ENCODE measurements around the gene MSRB2. TPM values are rescaled to one million over a fixed set of nuclear protein-coding genes. Genes with fewer than 3 reads are reported as not detected.

MSRB2 gene
- total RNA-seq, 1 donor from 2014 or later, result 45.5 TPM

DNA sequence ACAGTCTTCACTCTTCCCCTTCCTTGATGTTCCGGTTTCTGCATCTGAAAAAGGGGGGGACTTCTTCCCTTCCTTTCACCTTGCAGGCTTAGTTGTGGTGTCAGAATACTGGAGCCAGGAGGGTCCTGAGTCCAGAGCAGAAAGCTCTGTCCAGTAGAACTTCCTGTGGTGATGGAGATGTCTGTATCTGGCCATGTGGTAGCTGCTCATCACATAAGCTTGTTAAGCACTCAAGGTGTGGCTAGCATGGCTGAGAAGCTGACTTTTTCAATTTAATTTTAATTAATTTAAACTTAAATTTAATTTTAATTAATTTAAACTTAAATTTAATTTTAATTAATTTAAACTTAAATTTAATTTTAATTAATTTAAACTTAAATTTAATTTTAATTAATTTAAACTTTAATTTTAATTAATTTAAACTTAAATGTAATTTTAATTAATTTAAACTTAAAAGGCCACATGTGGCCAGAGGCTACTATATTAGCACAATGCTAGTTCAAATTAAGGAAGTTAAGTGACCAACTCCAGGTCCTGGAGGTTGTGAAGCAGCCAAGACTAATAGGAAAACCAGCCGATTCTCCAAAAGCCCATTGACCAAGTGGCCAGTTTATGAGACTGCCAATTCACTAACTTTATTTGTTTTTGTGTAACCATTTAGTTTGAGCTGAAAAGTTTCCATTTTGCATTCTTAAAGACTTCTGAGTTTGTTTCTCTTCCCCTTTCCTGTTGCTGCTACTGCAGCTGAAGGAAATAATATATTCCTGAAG lies 16.3 kb downstream of the MSRB2 start:
- no peak for DNase-seq (ENCODE audit: low spot score)

GRCh38 chr10:23114228-23114850 lies 19.0 kb downstream of the MSRB2 start:
- DNase-seq (ENCODE audit: low spot score), result no peak

DNA sequence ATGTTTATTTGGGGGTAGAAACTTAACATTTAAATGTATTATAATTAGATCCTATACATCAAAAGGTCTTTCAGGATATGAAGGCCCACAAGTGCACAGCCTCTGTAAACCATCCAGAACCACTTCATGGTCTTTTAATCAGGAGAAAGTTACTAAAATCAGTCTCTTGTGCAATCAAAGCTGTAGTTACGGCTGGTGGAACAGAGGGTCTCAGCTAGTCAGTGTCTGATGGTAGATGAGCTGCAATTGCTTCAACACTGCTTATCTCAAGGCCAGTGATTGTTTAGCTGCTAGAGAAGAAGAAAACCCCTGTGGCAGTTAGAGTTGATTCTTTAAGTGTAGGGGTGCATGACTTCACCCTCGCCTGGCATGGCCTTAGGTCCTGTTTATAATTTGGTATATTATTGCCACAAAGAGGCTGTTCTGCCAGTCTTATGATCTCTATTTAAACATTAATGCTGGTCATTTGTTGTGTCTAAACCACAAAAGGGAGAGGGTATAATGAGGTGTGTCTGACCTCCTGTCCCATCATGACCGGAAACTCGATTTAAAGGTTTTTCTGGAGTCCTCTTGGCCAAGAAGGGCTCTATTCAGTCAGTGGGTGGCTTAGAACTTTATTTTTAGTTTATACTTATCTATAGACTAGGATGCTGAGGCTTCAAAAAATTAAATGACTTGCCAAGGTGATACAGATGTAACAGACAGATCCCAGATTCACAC lies 21.3 kb downstream of the MSRB2 start:
- no peak for DNase-seq (ENCODE audit: low spot score)

DNA sequence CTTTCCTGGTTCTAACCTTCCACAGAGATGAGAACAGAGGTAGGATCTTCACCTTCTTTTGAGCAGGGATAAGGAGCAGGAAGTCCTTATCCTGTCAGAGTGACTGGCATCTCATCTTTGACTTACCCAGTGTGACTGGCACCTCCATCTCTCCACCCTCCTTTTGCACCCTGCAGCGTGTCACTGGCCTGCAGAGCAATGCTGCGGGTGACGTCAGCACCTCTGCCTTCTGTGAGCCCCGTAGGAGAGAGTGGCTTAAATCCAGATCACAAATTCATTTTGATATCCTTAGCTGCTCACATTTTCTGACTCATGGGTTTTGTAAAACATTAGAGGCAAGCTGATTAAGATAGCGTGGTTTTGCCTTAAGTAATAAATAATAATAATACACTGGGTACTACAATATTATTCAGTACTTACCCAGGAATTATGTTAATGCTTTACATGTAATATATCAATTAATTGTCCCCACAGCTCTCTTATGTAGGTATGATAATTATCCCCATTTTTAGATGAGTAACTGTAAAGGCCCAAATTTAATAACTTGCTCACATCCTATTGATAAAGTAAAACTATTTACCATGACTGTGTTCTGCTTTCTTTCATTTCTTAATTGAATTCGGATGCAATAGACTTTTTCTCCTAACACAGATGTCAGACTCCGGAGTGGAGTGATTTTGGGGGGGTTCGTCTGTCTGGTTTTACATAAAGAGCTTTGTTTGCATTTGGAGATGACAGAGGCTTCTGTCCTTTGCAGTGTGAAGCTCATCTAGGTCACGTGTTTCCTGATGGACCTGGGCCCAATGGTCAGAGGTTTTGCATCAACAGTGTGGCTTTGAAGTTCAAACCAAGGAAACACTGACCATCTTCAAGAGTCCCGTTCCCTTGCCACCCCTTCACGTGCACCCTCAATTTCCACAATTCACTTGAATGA lies 24.9 kb downstream of the MSRB2 start:
- DNase-seq (ENCODE audit: low spot score), result no peak

- no peak for DNase-seq (ENCODE audit: low spot score)
Measured at GRCh38 chr10:23121135-23121534, 25.8 kb downstream of the MSRB2 start.

- DNase-seq (ENCODE audit: low spot score), result no peak
Measured at GRCh38 chr10:23136462-23136861, 41.1 kb downstream of the MSRB2 start.

DNA sequence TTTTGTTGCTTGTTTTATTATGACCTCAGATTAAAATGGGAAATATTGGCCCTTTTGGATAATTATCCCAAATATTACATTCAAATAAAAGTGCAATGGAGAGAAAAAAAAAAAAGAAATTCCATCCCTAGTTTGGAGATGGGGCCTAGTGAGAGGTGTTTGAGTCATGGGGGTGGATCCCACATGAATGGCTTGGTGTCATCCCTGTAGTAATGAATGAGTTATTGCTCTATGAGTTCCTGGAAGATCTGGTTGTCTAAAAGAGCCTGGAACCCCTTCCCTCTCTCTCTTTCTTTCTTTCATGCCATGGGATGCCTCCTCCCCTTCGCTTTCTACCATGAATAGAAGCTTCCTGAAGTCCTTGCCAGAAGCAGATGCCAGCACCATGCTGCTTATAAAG lies 44.3 kb downstream of the MSRB2 start:
- DNase-seq (ENCODE audit: low spot score), result no peak

GRCh38 chr10:23141995-23142394 lies 46.6 kb downstream of the MSRB2 start:
- no peak for DNase-seq (ENCODE audit: low spot score)

DNA sequence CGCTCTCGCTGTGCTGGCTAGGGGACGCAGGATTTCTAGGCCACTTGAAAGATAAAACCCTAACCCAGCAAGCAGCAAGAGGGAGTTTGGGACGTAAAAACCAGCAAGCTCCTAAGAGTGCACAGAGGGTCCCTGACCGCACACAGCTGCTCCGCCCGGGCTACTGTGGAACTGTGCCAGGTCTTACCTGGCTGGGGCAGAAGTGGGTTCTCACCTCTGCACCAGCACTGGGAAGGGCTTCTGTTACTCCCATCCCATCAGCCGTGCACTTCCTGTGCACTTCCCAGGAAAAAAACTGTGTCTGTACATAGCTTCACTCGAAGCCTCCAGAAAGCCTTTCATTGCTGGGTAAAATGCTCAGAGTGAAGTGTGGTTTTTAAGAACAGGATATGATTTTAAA lies 50.9 kb downstream of the MSRB2 start:
- DNase-seq (ENCODE audit: low spot score), result no peak

DNA sequence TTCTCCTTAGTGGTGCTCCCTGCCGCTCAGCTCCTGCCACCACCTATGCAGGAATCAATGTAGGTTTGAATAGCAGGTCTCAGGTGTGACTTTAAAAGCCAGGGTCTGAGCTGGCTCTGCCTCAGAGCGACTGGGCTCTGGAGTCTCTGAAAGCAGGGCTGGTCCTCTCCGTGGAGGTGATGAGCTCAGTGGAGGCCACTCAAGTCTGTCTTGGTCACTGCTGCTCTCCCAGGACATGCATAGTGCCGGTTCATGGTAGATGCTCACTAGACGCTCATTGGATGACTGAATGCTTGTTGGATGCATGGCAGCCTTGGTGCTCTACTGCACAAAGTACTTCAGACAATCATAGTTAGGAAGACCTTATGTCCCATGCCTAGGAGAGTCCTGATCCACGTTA lies 51.7 kb downstream of the MSRB2 start:
- DNase-seq (ENCODE audit: low spot score), result no peak

GRCh38 chr10:23148214-23148613 lies 52.8 kb downstream of the MSRB2 start:
- DNase-seq (ENCODE audit: low spot score), result no peak

DNA sequence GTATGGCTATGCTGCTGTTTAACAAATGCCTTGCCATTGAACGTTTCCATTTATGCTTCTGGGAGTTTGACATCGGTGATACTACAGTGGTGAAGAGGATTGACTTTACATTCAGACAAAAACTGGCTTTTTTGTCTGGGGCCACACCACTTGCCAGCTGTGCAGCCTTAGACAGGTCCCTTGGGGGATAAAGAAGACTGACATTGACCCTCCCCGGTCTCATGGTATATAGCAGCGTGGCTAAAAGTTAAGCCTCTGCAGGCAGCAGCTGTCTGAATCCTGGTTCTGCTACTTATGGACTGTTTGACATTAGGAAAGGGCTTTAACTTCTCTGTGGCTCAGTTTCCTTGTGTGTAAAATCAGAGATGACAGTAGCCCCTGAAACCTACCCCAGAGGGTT lies 54.7 kb downstream of the MSRB2 start:
- no peak for DNase-seq (ENCODE audit: low spot score)

DNA sequence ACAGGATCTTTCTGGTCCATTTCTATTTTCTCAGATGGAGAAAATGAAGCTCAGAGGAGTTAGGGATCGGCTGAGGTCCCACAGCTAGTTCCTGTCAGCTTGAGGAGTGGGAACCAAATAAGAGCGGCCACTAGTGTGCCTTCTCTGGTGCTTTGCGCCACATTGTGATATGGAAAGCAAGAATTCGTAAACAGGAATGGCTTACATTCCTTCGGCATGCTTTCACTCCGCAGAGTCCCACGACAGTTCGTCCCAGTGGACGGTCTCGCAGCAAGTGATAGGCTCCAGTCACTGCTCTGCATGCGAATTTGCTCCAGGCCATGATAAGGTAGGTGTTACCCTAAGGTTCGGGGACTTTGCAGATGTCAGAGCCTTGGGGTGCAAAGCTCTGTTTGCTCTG lies 55.2 kb downstream of the MSRB2 start:
- no peak for DNase-seq (ENCODE audit: low spot score)

DNA sequence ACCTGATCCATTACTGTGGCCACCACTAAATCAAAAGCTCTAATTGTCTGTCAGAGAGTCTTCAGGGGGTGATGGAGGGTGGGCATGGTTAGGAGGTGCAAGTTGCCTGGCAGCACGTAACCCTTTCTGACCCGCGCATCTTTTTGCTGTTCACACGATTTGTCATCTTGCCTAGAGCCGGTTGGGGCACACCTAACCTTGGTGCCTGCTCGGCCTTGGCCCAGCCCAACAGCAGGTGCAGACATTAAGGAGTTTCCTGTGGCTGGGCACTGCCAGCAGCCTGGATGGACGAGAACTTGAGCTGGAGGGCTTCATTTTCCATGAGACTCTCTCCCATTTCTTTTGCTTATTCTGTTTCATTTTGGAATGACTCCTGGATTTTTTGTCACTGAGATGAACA lies 55.7 kb downstream of the MSRB2 start:
- no peak for DNase-seq (ENCODE audit: low spot score)

- DNase-seq (ENCODE audit: low spot score), result no peak
Measured at GRCh38 chr10:23155169-23155568, 59.8 kb downstream of the MSRB2 start.

DNA sequence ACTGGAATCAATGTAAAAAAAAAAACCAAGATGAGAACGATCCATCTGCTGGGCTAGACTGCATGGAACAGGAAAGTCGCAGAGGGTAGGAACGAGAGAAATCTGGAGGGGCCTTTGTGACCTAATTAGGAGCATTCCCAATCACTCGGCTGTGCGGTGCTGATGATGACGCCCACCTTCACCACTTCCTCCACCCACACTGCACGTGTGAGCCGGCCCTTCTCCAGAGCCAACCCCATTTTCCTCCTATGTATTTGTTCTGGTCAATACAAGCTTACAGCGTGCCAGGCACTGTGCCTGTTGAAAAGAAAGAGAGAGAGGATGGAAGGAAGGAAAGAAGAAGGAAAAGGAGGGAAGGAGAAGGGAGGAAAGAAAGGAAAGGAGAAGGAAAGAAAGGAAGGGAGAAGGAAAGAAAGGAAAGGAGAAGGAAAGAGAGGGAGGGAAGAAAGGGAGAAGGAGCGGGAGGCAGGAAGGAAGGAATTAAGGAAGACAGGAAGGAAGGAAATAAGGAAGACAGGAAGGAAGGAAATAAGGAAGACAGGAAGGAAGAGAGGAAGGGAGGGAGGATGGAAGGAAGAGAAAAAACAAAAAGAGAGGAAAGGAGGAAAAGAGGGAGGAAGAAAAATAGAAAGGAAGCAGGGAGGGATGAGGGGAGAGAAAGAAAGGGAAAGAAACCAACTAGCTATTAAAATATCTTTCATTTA lies 61.2 kb downstream of the MSRB2 start:
- DNase-seq (ENCODE audit: low spot score), result no peak

DNA sequence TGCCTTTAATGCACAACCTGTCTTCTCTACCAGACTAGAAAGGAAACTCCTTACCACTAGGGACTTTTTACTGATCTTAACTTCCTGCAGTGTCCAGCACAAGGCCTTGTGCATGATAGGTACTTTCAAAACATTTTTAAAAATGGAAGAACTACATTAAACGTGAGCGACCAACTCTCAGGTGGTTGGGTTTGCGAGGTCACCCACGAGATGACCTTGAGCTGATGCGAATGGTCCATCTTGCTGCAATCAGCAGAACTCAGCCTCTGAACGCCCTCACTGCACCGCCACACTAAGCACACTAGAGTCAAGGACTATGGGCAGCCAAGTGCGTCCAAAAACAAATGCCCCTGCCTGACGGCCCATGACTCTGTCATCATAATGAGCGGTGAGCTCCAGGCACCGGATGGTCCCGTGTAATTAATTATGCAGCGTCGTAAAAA lies 61.9 kb downstream of the MSRB2 start:
- DNase-seq (ENCODE audit: low spot score), result no peak

GRCh38 chr10:23157691-23158369 lies 62.5 kb downstream of the MSRB2 start:
- DNase-seq (ENCODE audit: low spot score), result no peak

- DNase-seq (ENCODE audit: low spot score), result peak; percentile 27
Measured at GRCh38 chr10:23158370-23158769, 63.0 kb downstream of the MSRB2 start.

DNA sequence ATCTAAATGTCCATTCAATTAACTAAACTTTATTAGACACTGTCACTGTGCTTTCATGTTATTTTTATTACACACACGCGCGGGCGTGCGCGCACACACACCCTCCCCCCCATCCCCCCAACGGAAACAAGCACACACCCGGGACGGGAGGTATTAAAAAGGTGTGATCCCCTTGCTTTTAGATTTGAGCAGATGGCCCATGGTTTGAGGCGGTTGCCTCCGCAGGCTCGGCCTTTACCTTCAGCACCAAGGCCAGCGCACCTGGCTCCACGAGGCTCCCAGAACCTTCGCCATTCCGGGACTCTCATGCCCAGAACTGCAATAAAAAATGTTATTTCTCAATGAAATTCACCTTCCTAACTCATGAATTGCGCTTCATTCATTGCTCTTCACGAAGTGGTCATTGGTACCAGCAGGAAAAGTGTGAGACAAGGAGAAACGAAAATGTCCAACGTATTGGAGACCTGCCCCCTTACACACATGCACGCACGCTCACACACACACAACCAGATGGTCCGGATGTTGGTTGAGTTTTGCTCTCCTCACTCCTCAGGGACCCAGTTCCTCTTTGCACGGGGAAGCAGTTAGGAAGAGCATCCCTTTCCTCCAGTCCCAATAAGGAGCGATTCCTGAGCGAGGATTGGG lies 76.0 kb downstream of the MSRB2 start:
- peak; percentile 24 for DNase-seq (ENCODE audit: low spot score)

All from mucosa of gallbladder (tissue), 1 donor.